ENCODE measurements around the gene CDK5R1.

The CDK5R1 gene

GRCh38 chr17:32504166-32504990, 17.6 kb downstream of the CDK5R1 start:
- no peak overlapping the region for H3K4me3 ChIP-seq (ENCODE audit: low read length)
- no peak for DNase-seq (ENCODE audit: low read depth)
- no peak for TF ChIP-seq CTCF (conservative IDR thresholded peaks at IDR 0.05; ENCODE audit: low read depth, low read length)

GRCh38 chr17:32508926-32509325, 22.1 kb downstream of the CDK5R1 start:
- no peak for TF ChIP-seq CTCF (conservative IDR thresholded peaks at IDR 0.05; ENCODE audit: low read depth, low read length)
- DNase-seq (ENCODE audit: low read depth): no peak
- H3K4me3 ChIP-seq (ENCODE audit: low read length): no peak overlapping the region

GRCh38 chr17:32510466-32510865, 23.7 kb downstream of the CDK5R1 start:
- no peak for DNase-seq (ENCODE audit: low read depth)
- H3K4me3 ChIP-seq (ENCODE audit: low read length): no peak overlapping the region
- TF ChIP-seq CTCF (conservative IDR thresholded peaks at IDR 0.05; ENCODE audit: low read depth, low read length): no peak

GRCh38 chr17:32512328-32512727, 25.5 kb downstream of the CDK5R1 start:
- TF ChIP-seq CTCF (conservative IDR thresholded peaks at IDR 0.05; ENCODE audit: low read depth, low read length): no peak
- no peak overlapping the region for H3K4me3 ChIP-seq (ENCODE audit: low read length)
- DNase-seq (ENCODE audit: low read depth): no peak

GRCh38 chr17:32513579-32513978, 26.8 kb downstream of the CDK5R1 start:
- no peak for TF ChIP-seq CTCF (conservative IDR thresholded peaks at IDR 0.05; ENCODE audit: low read depth, low read length)
- no peak overlapping the region for H3K4me3 ChIP-seq (ENCODE audit: low read length)
- DNase-seq (ENCODE audit: low read depth): no peak

GRCh38 chr17:32514606-32515005, 27.8 kb downstream of the CDK5R1 start:
- no peak for DNase-seq (ENCODE audit: low read depth)
- no peak for TF ChIP-seq CTCF (conservative IDR thresholded peaks at IDR 0.05; ENCODE audit: low read depth, low read length)
- H3K4me3 ChIP-seq (ENCODE audit: low read length): no peak overlapping the region

All from retinal pigment epithelial cell (primary cell).